T follicular helper cell (primary cell): ENCODE data around the gene PTGFRN.
"Not testable (repeated sequence)": the region's sequence is repeated elsewhere in the genome, so short reads cannot be mapped to it uniquely, and the experiment has no call there.

Experiments
- DNase-seq: peaks from one replicate; pipeline ENCODE4 v3.0.0-alpha.2; 2020; ENCODE audit warnings: low read depth

PTGFRN gene

DNA sequence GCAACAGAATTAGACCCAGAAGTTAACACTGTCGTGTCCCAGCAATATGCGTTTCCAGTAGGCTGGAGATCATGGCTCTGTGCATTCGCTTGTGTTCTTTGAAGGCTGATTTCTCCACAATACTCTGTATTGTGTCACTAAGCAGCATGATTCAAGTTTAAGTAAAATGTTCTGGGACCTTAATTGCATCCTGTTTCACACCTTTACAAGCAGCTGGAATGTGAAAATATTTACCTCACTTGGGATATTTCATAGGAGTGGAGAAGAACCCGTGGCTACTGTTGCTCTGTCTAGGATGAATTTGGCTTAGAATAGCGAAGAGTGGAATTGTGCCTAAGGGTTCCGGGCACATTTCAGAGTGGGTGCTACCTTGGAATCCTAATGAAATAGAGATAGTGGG, 6.3 kb downstream of the PTGFRN start:
- DNase-seq, result no peak

DNA sequence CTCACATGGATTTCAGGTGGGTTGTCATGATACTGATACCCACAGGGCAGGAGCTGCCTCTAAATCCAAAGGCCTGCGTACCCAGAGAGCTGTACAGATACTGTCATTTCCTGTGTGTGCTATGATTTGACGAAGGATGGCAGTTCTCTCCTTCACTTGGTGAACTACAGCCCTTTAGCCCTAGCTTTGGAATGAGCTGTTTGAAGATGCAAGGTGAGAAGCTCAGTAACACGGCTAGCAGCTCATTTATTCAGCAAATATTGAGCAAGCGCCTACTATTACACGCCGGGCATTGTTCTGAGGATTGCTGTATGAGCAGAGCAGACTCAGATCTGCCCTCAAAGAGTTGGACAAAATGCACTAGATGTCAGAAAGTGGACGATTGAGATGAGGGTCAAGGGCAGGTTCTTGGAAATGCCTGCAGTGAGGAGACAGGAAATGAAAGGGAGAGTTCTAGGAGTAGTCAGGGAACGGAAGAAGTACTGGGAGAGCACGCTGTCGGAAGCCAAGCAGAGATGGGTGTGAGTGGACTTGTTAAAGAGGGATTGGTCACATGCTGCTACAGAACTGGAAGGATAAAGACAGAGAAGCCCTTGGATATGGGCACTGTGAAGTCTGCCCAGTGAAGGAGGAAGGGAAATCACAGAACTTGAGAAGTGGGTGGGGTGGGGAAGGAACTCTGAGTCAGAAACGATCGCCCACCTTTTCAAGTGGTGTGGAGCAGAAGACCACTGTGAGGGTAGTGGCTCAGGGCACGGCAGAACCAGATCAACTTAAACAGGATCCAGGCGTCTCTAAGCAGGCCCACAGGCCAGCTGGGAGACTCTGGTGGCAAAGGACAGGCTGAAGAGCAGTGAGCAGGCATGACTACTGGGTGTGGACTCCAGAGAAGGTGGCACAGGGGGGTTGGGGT, 7.1 kb downstream of the PTGFRN start:
- no peak for DNase-seq

DNA sequence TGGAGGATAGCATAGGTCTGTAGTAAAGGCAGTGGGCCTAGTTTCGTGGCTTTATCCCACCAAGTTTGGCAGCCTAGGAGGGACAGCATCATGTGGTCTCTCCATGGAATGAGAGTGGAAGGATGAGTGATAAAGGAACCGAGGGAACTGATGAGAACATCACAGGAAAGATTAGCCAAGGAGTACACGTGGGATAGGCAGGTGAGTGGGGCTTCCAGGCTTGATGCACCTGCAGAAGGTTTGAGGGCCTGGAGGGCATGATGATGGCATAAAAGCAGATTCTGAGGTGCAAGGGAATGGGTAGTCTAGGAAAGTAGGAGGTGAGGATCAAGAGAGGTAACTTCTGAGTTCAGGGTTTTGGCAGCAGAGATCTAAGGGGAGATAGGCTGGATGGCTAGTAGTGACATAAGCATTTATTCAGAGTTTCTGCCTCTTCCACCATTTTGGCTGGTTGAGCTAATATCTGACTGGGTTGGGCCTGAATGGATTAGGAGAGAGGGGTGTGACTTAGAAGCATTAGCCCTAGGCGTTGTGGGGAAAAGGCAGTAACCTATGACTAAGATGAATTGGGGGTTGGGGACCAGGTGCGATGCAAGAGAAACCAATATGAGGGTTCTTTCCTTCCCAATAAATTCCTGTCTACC, 9.1 kb downstream of the PTGFRN start:
- no peak for DNase-seq

DNA sequence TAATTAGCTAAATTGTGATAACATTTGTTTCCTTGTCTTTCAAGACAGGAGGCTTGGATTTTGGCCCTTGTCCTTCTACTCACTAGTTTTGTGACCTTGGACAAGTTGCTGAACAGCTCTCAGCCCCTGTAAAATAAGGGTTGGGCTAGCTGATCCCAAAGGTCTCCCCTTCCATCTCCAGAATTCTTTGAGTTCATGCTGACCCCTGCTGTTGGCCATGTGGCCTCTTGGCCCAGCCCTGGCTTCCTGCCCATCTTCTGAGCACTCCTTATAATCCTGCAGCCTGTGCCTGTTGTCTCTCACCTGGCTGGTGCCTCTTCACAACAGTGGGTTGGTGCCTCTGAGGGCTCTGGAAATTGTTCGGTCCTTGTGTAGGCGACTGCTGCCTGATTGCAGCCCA, 10.1 kb downstream of the PTGFRN start:
- no peak for DNase-seq

DNA sequence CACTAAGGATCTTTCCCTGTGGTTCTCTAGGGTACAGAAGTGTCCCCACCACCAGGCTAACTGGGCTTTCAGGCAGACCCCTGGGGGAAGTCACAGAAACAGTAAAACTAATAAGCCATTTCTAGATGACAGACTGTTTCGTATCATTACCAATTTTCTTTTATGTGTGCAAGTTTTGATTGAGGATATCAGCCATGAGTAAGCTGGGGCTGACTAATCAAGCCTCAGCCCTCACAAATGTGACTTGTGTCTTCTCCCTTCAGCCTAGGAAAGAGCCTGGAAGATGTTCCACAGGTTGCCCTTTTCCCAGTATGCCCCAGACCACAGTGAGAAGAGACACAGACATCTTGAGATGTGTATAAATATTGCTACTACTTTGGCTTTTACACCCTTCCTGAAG, 10.5 kb downstream of the PTGFRN start:
- no peak for DNase-seq

DNA sequence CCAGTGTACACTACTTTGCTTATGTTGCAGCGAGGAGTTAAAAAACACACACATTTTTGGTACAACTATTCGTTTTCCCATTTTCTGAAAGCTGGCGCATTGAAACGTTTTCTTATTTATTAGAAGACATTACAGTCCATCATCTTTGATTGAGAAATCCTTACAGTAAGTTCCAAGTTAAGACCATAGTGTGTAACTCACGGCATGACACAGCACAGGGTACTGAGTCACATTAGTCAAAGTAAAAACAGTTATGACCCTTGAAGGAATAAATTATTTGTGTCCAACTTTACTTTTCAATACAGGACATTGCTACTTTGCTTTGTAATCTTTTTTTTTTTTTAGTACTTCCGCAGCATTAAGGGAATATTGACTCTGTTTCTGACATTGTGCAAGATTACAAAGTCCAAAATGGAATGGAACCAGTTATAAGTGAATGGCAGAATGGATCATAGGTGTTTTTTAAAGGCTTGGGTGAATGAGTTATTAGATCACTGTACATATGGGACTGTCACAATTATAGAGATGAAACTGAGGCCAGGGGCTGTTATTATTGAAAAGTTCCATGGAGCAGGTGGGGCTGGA, 11.7 kb downstream of the PTGFRN start:
- DNase-seq, result no peak

DNA sequence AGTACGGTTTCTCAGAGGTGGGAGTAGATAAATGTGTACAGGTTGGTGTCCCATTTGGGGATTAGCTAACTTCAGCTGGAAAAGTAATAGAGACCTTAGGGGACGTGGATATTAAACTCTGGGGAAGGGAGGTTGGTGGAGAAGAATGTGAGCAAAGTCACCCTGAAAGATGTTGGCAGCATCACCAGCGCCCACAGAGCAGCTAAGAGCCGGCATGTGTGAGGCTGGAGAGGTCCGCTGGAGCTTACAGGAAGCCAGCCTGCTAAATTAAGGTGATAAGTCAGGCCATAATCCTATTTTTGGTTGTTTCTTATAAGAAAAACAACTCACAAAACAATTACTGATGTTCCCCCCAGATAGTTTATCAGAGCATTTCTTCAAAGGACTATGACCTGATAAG, 12.2 kb downstream of the PTGFRN start:
- DNase-seq, result no peak

DNA sequence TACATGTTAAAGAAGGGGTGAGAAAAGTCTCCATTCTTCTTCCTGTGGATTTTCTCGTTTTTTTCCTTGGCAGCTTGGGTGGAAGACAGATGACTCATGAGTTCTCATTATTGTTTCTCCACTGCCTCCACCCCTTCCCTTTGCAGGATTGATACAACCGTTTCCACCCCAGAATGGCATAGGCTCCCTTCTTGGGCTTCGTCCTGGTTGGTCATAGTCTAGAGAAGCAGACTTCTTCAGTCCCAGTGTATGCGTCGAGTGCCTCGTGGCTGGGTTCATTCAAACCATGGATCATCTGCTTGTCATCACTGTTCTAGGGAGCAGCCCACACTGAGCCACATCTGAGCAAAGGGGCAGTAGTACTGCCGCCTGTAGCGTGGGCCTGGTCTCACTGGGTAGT, 13.7 kb downstream of the PTGFRN start:
- no peak for DNase-seq

DNA sequence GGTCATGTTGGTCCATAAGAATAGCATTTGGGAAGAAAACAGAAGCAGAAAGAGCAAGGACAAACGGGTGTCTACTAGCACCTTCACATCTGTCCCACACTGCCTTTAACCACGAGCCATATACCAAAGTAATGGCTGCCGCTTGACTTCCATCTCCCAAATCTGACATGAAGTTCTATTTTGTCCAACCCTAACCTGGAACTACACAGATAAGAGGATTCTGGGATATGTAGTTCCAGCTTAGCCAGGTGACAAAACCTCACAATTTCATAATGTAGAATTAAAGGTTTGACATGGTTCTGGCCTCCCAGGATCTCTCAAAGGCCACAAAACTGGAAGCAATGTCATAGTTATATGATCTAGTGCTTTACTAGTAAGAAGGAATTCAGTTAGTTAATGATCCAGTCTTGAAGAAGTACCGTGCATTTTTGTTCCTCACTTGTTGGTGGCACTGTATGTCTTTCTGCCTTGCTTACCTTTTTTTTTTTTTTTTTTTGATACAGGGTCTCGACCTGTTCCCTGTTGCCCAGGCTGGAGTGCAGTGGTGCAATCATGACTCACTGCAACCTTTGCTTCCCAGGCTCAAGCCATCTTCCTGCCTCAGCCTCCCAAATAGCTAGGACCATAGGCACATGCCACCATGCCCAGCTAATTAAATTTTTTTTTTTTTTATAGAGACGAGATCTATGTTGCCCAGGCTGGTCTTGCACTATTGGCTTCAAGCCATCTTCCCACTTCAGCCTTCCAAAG, 17.5 kb downstream of the PTGFRN start:
- no peak for DNase-seq

DNA sequence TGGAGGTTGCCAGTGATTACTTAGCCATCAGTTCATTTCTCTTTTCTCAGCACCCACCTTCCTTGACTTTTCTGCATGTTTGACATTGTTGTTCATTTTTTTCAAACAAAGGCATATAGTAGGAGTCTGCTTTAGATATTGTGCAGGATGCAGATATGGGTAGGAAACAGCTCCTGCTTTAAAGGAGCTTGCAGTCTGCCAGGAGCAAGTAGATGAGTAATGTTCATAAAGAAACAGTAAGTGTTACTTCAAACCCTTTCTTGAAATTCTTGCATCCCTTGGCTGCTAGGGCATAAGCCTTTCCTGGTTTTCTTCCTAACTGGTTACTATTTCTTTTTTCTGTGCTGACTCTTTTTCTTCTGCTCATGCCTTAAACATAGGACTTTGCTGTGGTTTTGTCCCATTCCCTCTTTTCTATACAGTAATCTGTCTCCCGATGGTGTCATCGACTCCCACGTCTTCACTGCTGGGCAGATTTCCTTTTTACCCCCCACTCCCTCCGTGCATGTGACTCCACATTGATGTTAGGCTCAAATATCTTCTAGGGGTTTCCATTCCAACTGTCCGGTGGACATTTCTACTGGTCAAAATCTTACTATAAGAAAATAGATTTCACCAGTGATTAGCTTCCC, 20.4 kb downstream of the PTGFRN start:
- no peak for DNase-seq

DNA sequence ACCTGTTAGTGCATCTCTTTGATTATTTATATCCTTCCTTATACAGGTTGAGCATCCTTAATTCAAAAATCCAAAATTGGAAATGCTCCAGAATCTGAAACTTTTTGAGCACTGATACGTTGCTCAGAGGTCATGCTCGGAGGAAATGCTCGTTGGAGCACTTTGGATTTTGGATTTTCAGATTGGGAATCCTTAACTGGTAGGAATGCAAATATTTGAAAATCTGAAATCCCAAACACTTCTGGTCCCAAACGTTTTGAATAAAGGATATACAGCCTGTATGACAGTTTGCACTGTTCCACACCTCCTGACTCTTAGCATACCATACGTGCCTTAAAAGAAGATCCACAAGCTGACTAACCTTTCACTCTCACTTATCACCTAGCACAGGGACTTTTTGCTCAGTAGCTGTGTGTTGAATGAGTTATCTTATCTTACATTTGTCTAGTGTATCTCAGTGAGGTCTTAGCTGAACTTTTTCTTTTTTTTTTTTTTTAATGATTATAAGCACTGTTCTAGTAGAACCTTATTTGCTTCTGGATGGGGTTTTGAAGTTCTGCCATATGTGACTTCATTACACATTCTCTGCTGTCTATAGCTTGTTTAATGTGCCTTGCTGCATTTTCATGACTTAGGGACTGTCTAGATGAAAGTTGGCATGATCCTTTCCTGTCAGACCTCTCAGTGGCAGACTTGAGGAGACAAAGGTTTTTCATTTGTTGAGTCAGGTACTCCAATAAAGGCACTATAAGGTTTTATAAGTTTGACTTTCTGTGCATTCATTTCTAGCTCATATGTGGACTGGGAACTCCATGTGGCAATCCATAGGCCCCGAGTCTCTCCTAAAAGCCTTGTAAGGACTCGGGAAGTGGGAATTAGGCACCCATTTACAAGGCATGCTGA, 21.6 kb downstream of the PTGFRN start:
- no peak for DNase-seq

DNA sequence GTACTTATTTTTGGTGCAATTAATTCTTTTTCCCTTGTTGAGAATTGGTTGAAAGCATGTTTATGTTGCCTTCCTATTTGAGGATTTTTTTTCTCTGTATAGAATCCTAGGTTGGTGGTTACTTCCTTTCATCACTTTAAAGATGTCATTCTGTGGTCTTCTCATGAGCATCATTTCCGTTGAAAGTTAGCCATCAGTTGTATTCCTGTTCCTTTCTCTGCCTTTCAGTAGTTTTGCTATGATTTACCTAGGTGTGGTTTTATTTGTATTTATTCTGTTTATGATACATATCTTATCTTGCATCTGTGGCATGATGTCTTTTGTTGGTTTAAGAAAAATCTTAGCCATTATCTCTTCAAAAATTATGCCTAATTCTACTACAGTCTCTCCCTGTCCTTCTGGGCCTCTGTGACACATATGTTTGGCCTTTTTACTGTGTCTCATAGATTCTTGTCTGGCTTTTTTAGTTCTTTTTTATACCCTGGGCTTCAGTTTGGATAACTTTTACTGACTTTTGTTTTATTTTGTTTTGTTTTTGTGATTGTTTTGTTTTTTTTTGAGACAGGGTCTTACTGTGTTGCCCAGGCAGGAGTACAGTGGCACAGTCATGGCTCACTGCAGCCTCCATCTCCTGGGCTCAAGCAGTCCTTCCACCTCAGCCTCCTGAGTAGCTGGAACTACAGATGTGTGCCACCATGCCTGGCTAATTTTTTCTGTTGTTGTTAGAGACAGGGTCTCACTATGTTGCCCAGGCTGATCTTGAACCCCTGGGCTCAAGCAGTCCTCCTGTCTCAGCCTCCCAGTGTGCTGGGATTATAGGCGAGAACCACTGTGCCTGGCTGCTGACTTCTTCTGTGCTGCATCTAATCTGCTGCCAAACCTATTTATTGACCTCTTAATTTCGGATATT, 24.1 kb downstream of the PTGFRN start:
- DNase-seq, result no peak

DNA sequence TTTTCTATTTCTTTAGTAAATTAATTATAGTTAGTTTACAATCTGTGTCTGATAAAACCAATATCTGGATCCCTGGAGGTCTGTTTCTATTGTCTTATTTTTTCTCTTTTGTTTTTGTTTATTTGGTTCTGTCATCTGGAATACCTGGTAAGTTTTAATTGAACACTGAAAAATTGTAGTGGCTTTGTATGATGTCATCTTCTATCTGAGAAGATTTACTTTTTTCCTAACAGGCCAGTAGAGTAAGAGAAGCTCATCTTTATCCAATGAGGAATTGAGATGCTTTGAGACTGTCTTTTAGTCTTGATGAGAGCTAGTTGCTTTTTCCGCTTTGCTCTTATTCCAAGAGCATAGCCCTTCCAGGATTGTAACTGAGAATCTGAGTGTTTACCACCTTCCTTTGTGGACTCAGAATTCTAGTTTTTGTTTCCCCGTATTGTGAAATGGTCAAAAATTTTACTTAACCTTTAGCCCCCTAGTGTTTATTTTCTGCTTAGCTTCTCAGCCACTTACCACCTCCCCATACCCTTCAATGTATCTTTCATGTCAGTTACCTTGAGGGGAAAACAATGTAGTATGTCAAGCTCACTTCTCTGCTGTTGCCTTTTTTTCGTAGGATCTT, 25.0 kb downstream of the PTGFRN start:
- no peak for DNase-seq

DNA sequence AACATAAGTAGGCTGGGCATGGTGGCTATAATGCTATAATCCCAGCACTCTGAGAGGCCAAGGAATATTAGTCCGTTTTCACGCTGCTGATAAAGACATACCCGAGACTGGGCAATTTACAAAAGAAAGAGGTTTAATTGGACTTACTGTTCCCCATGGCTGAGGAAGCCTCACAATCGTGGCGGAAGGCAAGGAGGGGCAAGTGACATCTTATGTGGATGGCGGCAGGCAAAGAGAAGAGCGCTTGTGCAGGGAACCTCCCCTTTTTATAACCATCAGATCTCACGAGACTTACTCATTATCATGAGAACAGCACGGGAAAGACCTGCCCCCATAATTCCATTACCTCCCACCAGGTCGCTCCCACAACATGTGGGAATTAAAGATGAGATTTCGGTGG, 28.5 kb downstream of the PTGFRN start:
- DNase-seq, result no peak

DNA sequence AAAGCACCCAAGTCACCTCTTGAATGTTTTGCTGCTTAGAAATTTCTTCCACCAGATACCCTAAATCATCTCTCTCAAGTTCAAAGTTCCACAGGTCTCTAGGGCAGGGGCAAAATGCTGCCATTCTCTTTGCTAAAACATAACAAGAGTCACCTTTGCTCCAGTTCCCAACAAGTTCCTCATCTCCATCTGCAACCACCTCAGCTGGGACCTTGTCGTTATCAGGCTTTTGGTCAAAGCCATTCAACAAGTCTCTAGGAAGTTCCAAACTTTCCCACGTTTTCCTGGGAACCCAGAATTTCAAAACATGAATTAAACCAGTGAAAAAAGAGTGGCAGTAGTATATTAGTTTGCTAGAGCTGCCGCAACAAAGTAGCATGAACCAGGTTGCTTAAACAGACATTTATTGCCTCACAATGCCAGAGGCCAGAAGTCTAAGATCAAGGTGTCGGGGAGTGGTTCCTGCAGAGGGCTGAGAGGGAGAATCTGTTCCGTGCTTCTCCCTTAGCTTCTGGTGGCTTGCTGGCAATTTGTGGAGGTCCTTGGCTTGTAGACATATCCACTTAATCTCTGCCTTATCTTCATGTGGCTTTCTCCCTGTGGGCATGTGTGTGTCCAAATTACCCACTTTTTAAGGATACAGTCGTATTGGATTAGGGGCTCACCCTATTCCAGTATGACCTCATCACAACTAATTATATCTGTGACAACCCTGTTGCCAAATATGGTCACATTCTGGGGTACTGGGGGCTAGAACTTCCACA, 30.2 kb downstream of the PTGFRN start:
- not testable (repeated sequence) for DNase-seq

DNA sequence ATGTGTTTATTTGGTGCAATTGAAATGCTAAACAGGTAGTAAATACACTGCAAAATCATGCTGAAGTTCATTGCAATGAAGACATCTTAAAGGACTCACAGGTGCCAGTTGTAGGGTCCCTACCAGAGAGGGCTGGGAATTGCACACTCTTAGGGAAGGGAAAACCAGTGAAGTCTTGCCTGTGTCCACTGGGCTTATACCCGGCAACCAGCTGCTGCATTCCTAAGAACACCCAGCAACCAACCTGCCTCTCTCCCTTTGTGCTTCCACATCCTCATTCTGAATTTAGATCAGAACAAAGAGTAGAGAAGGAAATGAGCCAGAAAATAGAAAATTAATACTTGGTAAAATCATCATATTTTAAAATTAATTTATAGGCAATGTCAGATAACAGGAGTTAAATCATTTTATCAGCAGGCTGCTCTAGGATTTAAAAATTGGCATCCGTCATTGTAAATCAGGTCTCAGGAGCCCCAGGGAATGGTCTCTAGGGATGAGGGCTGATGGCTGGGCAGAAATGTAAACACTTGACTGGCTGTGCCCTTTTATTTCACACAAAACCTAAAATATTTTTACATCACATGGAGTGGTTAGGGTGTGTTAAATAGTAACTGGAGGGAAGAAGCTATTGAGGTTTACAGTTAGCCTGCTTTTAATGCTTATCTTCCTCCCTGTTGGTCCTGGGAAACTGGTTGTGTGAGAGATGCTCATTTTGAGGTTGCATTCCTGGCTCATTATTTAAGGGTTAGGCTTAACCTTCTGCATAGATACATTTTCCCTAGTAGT, 31.3 kb downstream of the PTGFRN start:
- DNase-seq, result no peak

DNA sequence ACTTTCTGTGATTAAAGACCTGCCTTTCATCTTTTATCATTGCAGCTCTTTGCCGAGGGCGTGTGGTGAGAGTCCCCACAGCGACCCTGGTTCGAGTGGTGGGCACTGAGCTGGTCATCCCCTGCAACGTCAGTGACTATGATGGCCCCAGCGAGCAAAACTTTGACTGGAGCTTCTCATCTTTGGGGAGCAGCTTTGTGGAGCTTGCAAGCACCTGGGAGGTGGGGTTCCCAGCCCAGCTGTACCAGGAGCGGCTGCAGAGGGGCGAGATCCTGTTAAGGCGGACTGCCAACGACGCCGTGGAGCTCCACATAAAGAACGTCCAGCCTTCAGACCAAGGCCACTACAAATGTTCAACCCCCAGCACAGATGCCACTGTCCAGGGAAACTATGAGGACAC, 32.0 kb downstream of the PTGFRN start:
- DNase-seq, result no peak

DNA sequence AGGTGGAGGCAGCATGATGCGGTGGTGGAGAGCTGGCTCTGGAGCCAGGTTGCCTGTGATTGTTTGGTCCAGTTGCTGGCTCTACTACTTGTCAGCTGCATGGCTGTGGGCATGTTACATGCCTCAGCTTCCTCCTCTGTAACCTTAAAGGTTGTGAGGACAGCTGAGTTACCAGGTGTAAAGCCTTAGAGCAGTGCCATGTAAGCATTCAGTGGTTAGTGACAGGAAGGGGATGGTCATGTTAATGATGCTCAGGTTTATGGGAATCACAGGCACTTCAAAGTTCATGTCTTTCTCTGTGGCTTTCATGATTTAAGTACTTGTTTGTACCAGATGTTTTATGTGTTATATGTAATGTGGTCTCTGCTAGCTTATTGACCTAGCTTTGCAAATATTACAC, 32.6 kb downstream of the PTGFRN start:
- no peak for DNase-seq
